Endothelial cell of hepatic sinusoid (primary cell): Measurements from ENCODE around the gene ADAM8.
"Not testable (repeated sequence)": the region's sequence is repeated elsewhere in the genome, so short reads cannot be mapped to it uniquely, and the experiment has no call there.

ENCODE experiments used
- in situ Hi-C: cut with HindIII; loops from 2 replicates; pipeline ENCODE4 v1.10.0; 2017; ENCODE audit warnings: low sequenced_read_pairs

ADAM8 gene

DNA sequence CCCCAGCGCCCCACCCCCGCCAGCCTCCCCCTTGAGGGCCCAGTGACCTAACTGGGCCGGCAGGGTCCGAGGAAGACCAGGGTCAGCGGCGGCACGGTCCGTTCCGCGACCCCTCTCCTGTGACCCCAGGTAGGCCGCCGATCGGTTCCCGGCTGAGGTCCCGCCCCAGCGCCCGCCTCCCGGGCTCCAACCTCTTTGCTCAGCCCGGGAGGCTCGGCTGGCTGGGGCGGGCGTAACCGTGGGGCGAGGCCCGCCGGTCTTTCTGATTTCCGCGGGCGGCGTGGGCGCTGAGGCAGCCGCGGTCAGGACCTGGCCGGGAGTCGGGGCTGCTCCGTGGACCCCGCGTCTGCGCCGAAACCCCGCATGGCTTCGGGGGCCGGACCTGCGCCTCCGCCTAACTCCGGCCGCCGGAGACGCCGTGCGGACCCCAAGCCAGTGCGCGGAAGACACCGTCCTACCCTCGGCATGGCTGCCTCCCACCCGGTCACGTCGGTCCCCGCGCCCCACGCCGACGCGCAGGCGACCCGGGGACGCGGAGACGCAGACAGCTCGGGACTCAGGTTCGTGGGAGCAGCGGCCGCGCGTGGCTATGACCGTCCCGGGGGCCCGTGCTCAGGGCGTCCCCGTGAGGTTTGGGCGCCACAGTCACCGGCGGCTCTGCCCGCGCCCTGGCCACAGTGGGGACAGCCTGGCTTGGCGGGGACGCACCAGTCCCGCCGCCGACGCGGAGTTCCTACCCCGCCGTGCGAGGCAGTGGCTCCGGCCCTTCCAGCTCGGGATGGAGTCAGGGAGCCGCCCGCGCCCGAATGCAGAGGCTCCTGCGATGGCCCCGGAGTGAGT, 40.0 kb downstream of the ADAM8 start:
- in situ Hi-C loops: loop anchor here (5.0 kb wide), 1 partner anchor 74 kb away; the partner anchor contains the start of gene KNDC1

DNA sequence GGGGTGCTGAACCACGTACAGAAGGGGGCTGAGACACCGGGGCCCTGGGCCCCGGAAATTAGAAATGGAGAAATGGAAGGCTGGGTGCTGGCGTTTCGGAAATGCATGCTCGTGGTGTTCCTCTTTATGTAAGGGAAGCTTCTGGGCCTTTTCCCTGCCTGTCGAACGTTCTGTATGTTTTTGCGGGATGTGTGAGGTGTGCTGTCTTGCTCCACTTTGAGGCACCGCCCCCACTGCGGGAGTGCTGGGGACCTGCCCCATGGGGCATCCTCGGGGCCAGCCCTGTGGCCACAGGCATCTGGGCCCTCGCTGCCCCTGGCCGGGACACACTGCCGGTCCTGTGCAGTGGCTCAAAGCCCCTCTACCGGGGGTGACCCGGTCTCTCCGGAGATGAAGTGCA, 40.7 kb downstream of the ADAM8 start:
- in situ Hi-C loops: loop anchor here (5.0 kb wide), 1 partner anchor 74 kb away; the partner anchor contains the start of gene KNDC1

DNA sequence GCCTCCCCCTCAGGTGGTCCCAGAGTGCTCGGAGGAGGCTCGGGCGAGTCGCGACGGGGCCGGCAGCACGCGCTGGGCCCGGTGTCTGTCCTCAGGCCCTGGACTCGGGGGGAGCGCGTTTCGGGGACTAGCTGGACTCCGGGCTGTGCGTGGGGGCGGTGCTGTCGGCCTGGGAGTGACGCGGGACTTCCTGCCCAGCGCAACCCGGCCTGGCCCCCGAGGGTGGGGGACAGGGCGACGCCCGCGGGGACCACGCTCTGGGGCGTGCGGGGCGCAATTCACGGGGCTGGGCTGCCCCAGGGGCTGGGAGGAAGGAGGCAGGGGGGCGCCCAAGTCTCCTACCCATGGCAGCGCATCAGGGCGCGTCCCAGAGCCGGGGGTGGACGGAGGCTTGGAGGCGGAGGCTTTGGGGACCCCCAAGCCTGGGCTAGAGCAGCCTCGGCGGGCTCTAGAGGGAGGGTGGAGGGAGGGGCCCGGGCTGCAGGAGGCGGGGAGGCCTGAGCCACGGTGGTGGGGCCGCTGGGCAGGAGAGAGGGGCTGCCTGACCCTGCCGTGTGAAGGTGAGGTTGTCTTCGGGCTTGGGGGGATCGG, 41.3 kb downstream of the ADAM8 start:
- in situ Hi-C loops: loop anchor here (5.0 kb wide), 1 partner anchor 73 kb away; the partner anchor contains the start of gene KNDC1

DNA sequence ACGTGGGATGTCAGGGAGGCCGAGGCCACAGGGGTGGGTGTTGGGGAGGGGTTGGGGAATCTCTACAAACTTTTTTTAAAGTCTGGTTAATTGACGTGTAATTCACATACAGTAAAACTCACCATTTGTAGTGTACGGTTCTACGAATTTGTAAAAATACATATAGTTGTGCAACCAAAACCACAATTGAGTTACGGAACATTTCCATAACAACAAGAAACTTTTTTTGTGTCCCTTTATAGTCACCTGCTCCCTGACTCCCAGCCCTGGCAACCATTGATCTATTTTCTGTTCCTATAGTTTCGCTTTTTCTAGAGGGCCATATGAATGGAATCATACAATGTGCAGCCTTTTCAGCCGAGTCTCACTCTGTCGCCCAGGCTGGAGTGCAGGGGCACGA, 41.9 kb downstream of the ADAM8 start:
- in situ Hi-C loops: loop anchor here (5.0 kb wide), 1 partner anchor 72 kb away; the partner anchor contains the start of gene KNDC1

DNA sequence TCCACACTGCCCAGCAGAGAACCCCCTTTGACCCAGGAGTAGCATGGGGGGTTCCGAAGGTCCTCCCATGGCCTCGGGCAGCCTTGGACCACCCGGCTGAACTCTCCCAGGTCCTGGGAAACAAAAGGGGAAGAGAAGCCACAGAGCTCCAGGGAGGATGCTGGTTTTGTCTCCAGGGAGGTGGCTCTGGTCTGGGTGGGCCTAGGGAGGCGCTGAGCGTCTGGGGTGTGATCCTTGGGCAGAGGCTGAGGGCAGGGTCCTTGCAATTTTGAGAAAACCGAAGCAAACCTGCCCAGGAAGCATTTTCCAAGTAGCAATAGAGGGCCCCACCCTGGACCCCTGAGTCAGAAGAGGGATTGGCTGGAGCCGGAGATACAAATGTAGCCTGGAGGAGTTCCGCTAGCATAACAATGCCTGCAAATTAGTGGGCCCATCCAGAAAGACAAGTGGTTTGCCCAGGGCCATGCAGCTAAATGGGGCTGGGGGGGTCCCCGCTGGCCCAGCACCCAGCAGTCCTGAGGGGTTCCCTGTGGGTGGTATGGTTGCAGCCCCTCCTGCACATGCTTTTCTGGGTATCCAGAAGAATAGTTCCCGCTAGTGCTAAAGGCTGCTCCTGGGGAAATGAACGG, 44.6 kb downstream of the ADAM8 start:
- in situ Hi-C loops: no loop called here

DNA sequence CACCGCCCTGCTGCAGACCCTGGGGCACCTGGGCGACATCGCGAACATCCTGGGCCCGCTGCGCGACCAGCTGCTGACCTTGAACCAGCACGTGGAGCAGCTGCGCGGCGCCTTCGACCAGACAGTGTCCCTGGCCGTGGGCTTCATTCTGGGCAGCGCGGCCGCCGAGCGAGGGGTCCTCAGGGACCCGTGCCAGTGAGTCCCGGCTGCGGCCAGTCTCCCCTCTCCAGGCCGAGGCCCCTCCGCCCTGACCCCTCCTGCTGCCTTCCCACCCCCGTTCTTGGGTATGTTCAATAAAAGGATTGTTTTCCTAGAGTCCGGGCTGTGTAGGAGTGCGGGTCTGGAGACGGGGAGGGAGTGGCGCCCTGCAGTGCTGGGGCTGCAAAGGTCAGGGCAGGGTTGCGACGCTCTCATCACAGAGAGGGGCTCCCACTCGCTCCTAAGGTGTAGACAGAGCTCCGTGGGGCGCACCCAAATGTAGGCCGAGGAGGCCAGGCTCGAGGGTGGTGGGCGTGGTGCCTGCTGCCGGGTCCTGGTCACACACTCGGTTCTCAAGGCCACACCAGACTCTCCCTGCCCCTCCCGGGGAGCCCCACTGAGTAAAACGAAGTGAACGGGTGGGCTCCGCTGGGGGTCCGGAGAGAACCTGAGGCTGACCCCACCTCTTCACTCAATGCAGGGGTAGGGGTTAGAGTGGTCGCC, 45.3 kb downstream of the ADAM8 start:
- in situ Hi-C loops: no loop called here

DNA sequence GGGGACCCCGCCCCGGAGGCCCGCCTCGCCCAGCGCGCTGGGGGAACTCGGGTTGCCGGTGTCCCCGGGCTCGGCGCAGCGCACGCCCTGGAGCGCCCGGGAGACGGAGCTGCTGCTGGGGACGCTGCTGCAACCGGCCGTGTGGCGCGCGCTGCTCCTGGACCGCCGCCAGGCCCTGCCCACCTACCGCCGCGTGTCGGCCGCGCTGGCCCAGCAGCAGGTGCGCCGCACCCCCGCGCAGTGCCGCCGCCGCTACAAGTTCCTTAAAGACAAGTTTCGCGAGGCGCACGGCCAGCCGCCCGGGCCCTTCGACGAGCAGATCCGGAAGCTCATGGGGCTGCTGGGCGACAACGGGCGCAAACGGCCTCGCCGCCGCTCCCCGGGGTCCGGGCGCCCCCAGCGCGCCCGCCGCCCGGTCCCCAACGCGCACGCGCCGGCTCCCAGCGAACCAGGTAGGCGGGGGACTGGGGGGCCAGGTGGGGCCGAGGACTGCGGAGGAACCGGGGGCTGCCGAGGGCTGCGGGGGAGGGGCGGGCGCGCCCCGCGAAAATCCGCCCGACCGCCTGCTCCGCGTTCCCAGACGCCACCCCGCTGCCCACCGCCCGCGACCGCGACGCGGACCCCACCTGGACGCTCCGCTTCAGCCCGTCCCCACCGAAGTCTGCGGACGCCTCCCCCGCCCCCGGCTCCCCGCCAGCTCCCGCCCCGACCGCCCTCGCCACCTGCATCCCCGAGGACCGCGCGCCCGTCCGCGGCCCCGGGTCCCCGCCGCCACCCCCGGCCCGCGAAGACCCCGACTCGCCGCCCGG, 46.1 kb downstream of the ADAM8 start:
- in situ Hi-C loops: no loop called here

DNA sequence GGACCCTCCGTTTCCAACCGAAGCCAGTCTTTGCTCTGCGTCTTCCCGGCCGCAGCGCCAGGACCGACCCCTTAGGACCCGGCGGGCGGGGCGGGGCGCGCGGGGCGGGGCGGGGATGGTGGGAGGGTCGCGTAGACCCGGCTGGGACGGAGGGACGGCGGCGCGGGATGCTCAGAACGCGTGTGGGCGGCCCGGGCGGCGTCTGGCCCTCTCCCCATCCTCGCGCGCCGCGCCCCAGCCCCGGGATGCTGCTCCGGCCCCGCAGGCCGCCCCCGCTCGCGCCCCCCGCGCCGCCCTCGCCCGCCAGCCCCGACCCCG, 46.7 kb downstream of the ADAM8 start, which contains the start of gene UTF1:
Gene UTF1, plus strand, starts transcription at position 174 of the 318 bp plus-strand sequence. Its CDS starts 72 bp downstream, at position 246.
- in situ Hi-C loops: no loop called here

DNA sequence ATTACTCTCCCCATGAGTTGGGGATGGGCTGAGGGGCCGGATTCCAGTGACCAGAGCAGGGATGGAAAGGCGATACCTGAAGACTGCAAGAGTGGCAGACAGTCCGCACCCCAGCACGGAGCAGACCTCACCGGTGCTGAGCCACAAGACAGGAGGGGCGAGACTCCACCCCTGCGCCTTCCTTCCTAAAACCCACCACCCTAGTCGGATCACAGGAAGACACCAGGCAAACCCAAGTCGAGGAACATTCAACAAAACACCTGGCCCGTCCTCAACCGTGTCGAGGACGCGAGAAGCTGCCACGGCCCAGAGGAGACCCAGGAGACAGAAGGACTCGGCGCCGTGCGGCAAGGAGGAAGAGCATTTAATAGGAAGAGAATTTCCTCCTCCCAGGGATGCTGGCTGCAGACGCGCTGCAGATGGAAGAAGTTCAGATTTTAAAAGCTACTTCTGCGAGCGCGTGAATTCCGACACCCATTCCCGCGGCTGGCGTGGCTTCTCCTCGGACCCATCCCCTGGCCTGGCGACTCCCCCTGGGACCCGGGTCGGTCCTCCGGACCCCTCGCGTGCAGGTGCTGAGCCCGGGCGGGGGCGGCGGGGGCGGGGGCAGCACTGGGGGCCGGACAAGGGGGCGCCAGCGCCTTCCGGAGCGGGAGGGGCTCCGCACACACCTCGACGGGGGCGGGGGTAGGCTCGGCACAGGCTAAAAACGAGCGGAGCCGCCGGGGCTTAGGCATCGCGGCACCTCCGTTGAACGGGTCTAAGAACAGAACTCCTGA, 47.2 kb downstream of the ADAM8 start:
- in situ Hi-C loops: no loop called here

DNA sequence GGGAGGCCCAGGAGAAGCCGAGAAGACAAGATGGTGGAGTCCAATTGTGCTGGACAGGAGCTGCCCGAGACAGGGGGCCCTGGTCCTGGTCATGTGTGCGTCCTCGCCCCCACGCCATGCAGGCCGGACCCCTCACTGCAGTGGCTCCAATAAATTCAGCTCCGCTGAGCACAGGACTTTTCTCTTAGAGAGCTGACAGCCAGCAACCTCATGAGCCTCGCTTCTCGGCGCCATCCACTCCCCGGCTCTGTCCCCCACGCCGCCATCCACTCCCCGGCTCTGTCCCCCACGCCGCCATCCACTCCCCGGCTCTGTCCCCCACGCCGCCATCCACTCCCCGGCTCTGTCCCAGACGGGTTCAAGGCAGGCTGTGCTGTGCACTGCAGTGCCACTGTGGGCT, 49.4 kb downstream of the ADAM8 start:
- in situ Hi-C loops: no loop called here

DNA sequence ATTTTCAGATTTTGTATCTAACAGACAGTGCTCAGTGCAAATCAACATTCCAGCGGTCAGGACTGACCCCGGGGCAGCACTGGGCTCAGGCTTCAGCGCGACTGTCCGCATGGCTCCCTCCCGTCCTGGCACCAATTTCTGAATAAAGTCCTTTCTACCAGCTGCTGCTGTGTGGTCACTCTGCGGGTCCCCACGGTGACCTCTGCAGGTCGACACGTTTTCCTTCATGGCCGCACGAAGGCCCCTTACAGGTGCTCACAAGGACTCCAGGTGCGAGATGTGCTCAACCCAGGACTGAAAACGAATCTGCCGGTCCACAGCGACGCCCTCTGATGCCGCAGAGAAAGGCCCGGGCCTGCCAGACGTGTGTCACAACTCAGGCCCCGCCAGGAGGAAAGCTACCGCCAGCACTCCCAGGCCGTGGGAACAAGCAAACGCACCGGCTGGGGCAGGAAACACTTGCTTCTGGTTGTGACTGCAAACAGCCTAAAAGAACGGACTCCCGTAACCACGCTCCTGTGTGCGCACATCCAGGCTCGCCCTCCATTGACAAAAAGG, 50.3 kb downstream of the ADAM8 start:
- in situ Hi-C loops: no loop called here

DNA sequence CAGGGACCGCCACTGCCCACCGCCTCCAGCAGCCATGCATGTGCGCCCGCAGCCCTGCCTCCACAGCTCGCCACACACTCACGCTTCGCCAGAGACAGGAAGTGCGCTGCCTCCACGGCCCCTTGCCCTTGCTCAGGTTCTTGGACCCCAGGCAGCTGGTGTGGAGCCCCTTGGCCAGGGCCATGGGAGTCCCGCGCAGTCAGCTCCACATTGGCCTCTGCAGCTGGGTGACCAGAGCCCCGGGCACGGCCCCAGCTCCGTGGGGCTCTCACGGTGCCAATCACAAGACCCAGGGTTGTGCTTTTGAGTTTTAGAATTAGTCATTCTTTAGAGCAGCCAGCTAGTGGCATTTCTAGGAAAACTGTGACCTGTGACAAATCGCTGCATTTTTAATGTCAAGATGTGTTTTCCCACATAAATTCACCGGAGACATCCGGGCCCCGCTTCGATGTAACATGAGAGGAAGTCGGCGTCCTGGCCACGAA, 50.9 kb downstream of the ADAM8 start:
- in situ Hi-C loops: no loop called here

DNA sequence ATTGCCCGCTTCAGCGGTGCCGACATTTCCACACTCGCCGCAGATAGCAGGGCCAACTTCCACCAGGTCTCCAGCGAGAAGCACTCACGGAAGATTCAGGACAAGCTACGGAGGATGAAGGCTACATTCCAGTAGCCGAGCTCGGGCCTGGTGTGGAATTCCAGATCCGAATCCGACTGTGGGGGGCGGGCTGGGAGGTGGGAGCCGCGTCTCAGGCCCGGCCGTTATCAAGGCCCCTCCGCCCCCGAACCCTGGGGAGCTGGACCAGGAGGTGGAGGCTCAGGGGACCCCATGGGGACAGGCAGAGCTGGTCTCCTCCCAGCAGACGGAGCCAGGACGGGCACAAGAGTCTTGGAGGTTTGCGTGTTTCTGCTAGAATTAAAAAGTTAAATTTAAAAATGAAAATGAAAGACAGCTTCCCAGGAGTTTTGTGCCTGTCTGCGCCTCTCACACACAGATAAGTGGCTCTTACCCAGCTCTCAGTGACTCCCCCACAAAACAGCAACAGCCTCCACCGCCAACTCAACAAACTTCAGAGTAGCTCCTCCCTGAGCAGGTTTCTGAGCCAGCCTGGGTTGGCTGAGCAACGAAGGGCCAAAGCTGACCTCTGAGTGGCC, 51.8 kb downstream of the ADAM8 start:
- in situ Hi-C loops: no loop called here

DNA sequence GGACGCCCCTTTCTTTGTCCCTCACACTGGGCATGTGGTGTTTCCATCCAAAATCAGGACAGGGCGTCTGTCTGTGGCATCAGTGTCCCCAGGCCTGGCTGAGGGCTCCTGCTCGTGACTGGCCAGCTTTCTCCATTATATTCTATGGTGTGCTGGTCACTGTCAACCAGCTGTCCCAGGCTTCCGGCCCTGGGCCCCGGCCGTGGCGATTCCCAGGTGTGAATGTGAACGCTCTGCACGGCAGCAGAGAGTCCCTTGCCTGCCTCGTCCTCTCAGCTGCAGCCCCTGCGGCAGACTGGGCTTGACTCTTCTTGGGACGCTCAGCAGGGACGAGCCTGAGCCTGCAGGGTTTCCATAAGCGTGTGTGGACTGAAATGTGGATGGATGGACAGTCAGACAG, 52.6 kb downstream of the ADAM8 start:
- in situ Hi-C loops: no loop called here

DNA sequence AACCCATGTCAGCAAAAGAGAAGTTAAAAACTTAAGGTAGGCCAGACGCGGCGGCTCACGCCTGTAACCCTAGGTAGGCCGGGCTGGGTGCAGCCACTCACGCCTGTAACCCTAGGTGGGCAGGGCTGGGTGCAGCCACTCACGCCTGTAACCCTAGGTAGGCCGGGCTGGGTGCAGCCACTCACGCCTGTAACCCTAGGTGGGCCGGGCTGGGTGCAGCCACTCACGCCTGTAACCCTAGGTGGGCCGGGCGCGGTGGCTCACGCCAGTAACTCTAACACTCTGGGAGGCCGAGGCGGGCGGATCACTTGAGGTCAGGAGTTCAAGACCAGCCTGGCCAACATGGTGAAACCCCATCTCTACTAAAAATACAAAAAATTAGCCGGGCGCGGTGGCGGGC, 54.9 kb downstream of the ADAM8 start:
- in situ Hi-C loops: not testable (repeated sequence)

DNA sequence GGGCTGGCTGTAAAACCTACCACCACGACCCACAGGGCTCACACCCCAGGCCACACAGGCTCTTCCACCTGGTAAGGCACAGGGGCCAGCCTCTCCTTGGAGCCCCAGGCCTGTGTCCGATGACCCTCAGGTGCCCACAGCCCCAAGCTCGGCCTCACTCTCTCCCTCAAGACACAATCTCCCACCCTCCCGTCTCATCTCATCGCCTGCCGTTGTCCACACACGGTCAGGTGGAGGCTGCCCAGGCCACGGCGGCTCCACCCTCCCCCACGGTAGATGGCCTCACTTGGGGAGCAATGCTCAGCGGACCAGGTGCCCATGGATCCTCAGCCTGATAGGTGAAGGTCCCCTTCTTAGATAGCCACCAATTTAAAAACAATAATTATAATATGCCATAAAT, 55.3 kb downstream of the ADAM8 start:
- in situ Hi-C loops: no loop called here

DNA sequence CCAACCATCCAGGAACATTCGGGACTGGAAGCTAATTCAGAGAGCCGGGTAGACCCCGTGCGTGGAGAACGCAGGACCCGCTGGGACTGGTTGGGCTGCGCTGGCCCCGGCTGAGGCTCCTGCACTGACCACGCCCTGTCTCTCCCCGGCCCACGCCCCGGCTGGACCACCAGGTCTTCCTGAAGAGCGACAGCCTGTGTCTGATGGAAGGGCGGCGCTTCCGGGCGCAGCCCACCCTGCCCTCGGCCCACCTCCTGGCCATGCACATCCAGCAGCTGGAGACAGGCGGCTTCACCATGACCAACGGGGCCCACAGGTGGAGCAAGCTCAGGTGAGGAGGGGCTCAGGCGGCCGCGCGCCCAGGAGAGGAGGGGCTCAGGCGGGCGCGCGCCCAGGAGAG, 56.9 kb downstream of the ADAM8 start:
- in situ Hi-C loops: no loop called here

DNA sequence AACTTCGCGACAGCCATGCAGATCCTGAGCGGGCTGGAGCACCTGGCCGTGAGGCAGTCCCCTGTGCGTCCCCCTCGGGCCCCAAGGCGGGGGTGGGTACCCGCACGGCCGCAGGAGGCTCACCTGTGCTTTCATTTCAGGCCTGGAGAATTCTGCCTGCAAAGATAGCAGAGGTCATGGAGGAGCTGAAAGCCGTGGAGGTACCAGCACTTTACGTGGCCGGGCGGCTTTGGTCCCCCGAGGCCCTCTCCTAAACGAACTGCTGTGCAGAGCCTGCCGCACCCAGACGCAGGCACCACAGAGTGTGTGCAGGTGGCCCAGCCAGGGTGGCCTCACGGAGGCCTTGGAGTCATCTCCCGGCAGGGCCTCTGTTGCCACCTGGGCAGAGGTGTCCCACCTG, 57.8 kb downstream of the ADAM8 start:
- in situ Hi-C loops: no loop called here
